ENCODE measurements around the gene IGSF5. TPM values are rescaled to one million over a fixed set of nuclear protein-coding genes. Genes with fewer than 3 reads are reported as not detected.
A peak's percentile ranks its signal among the peaks of the same experiment; 100 is the strongest.

Gene IGSF5
- total and polyA plus RNA-seq, 2 donors (not counting 1 experiment from before 2014, with no cell fraction given) = not detected

- Histone ChIP-seq H4K20me1 (ENCODE audit: control insufficient read depth, extremely low read depth, insufficient read depth, low read length) (no peaks in the 10 kb centered on the region), H3K4me3 (replicated peaks in 1 of 4; ENCODE audit: control extremely low read depth in 1 of 4, insufficient read depth in 1 of 4, low read depth in 3 of 4, low read length in 4 of 4) (no peak overlapping the region), H2AFZ (ENCODE audit: low read length) (no peak overlapping the region), H3K4me1 (ENCODE audit: control insufficient read depth, extremely low read depth, insufficient read depth, low read length) (no peaks in the 10 kb centered on the region), H3K9ac (ENCODE audit: insufficient read depth, low read length) (no peak overlapping the region), H3K4me2 (ENCODE audit: extremely low read depth, insufficient read depth, low read length) (no peak overlapping the region), H3K27ac (ENCODE audit: insufficient read depth, low read length) (no peak overlapping the region), H3K27me3 (ENCODE audit: control insufficient read depth, insufficient read depth, low read length) (no peaks in the 10 kb centered on the region), H3K9me3 (ENCODE audit: control insufficient read depth, insufficient read depth, low read depth, low read length) (no peaks in the 10 kb centered on the region), H3K79me2 (ENCODE audit: control insufficient read depth, insufficient read depth, low read length) (no peaks in the 10 kb centered on the region), H3K36me3 (ENCODE audit: control insufficient read depth, insufficient read depth, low read length) (no peaks in the 10 kb centered on the region)
- DNase-seq (ENCODE audit: low read depth in 2 of 2) = no peak
- TF ChIP-seq EZH2 (IDR thresholded peaks at IDR 0.05; ENCODE audit: low read length, missing control alignments) = no peak
- TF ChIP-seq, protein P1, sequence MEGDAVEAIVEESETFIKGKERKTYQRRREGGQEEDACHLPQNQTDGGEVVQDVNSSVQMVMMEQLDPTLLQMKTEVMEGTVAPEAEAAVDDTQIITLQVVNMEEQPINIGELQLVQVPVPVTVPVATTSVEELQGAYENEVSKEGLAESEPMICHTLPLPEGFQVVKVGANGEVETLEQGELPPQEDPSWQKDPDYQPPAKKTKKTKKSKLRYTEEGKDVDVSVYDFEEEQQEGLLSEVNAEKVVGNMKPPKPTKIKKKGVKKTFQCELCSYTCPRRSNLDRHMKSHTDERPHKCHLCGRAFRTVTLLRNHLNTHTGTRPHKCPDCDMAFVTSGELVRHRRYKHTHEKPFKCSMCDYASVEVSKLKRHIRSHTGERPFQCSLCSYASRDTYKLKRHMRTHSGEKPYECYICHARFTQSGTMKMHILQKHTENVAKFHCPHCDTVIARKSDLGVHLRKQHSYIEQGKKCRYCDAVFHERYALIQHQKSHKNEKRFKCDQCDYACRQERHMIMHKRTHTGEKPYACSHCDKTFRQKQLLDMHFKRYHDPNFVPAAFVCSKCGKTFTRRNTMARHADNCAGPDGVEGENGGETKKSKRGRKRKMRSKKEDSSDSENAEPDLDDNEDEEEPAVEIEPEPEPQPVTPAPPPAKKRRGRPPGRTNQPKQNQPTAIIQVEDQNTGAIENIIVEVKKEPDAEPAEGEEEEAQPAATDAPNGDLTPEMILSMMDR (conservative IDR thresholded peaks at IDR 0.05 in 1 of 2, IDR thresholded peaks at IDR 0.05 in 1 of 2; ENCODE audit: low read depth in 1 of 2, low read length in 2 of 2) = no peak
Observed at GRCh38 chr21:39712976-39713375, 32.0 kb upstream of the IGSF5 start.

DNA sequence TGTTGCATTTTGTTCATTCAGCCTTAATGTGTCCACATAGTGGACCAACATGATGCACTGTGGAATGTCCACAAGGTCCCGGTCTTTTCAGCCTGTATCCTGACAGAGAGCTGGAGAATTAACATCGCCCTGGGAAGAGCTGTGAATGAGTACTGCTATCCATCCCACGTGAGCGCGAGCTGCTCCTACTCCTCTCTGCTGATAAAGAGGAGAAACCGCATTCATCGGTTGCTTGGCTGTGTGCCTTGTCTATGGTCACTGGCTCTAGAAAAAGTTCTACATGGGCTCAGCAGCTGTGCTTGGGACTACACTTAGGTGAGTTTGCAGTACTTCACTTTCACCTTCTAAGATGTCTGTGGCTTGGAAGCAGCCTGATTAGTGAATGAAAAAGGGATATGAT lies 31.1 kb upstream of the IGSF5 start:
- Histone ChIP-seq H2AFZ (ENCODE audit: low read length) (no peak overlapping the region), H4K20me1 (ENCODE audit: control insufficient read depth, extremely low read depth, insufficient read depth, low read length) (no peaks in the 10 kb centered on the region), H3K27ac (ENCODE audit: insufficient read depth, low read length) (no peak overlapping the region), H3K4me1 (ENCODE audit: control insufficient read depth, extremely low read depth, insufficient read depth, low read length) (no peaks in the 10 kb centered on the region), H3K4me3 (replicated peaks in 1 of 4; ENCODE audit: control extremely low read depth in 1 of 4, insufficient read depth in 1 of 4, low read depth in 3 of 4, low read length in 4 of 4) (no peak overlapping the region), H3K4me2 (ENCODE audit: extremely low read depth, insufficient read depth, low read length) (no peak overlapping the region), H3K27me3 (ENCODE audit: control insufficient read depth, insufficient read depth, low read length) (no peaks in the 10 kb centered on the region), H3K9ac (ENCODE audit: insufficient read depth, low read length) (no peak overlapping the region), H3K79me2 (ENCODE audit: control insufficient read depth, insufficient read depth, low read length) (no peaks in the 10 kb centered on the region), H3K36me3 (ENCODE audit: control insufficient read depth, insufficient read depth, low read length) (no peaks in the 10 kb centered on the region), H3K9me3 (ENCODE audit: control insufficient read depth, insufficient read depth, low read depth, low read length) (no peaks in the 10 kb centered on the region)
- TF ChIP-seq, protein P1 (conservative IDR thresholded peaks at IDR 0.05 in 1 of 2, IDR thresholded peaks at IDR 0.05 in 1 of 2; ENCODE audit: low read depth in 1 of 2, low read length in 2 of 2) = no peak
- TF ChIP-seq EZH2 (IDR thresholded peaks at IDR 0.05; ENCODE audit: low read length, missing control alignments) = no peak
- peak in 1 of 2 donors; percentile 7 for DNase-seq (ENCODE audit: low read depth in 2 of 2)

DNA sequence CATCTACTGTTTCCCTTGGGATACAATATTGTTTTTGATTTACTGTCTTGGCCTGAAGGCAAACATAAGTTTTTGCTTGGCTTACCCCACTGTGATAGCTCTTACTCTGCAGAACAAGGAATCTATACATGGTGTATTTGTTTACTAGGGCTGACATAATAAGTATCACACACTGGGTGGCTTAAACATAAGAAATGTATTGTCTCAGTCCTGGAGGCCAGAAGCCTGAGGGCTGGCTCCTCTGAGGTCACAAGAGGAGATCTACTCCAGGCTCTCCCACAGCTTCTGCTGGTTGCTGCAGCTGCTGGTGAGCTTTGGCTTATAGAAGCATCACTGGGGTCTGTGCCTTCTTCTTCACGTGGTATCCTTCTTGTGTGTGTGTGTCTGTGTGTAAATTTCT lies 30.7 kb upstream of the IGSF5 start:
- no peaks in the 10 kb centered on the region for H3K4me1 ChIP-seq (ENCODE audit: control insufficient read depth, extremely low read depth, insufficient read depth, low read length)
- H3K27me3 ChIP-seq (ENCODE audit: control insufficient read depth, insufficient read depth, low read length) = no peaks in the 10 kb centered on the region
- TF ChIP-seq, protein P1 (conservative IDR thresholded peaks at IDR 0.05 in 1 of 2, IDR thresholded peaks at IDR 0.05 in 1 of 2; ENCODE audit: low read depth in 1 of 2, low read length in 2 of 2) = no peak
- TF ChIP-seq EZH2 (IDR thresholded peaks at IDR 0.05; ENCODE audit: low read length, missing control alignments) = no peak
- no peak overlapping the region for H3K4me2 ChIP-seq (ENCODE audit: extremely low read depth, insufficient read depth, low read length)
- H2AFZ ChIP-seq (ENCODE audit: low read length) = no peak overlapping the region
- H4K20me1 ChIP-seq (ENCODE audit: control insufficient read depth, extremely low read depth, insufficient read depth, low read length) = no peaks in the 10 kb centered on the region
- no peak overlapping the region for H3K9ac ChIP-seq (ENCODE audit: insufficient read depth, low read length)
- no peaks in the 10 kb centered on the region for H3K79me2 ChIP-seq (ENCODE audit: control insufficient read depth, insufficient read depth, low read length)
- no peaks in the 10 kb centered on the region for H3K36me3 ChIP-seq (ENCODE audit: control insufficient read depth, insufficient read depth, low read length)
- no peak for DNase-seq (ENCODE audit: low read depth in 2 of 2)
- H3K4me3 ChIP-seq (replicated peaks in 1 of 4; ENCODE audit: control extremely low read depth in 1 of 4, insufficient read depth in 1 of 4, low read depth in 3 of 4, low read length in 4 of 4) = no peak overlapping the region
- H3K9me3 ChIP-seq (ENCODE audit: control insufficient read depth, insufficient read depth, low read depth, low read length) = no peaks in the 10 kb centered on the region
- H3K27ac ChIP-seq (ENCODE audit: insufficient read depth, low read length) = no peak overlapping the region

Measured in fibroblast of lung (primary cell).